Measurements from ENCODE around the gene GLIPR1L2. TPM values are rescaled to one million over a fixed set of nuclear protein-coding genes. Genes with fewer than 3 reads are reported as not detected.

GLIPR1L2 gene
- total RNA-seq, 2 experiments from 2014 or later, result 0.30 to 0.75 TPM

GRCh38 chr12:75481774-75482173 lies 90.9 kb downstream of the GLIPR1L2 start:
- Mint-ChIP-seq H3K36me3 (ENCODE audit: low read depth) (peaks cover 23% of the 10 kb centered on the region), H3K27ac (peak overlapping the region; percentile 97), H3K4me3 (peak overlapping the region; percentile 91), H3K9me3 (no peaks in the 10 kb centered on the region), H3K27me3 (no peaks in the 10 kb centered on the region), H3K4me1 (peaks cover 74% of the 10 kb centered on the region)
- CTCF ChIA-PET, result interaction anchor here (1.0 to 1.6 kb wide), 2 partner anchors 12 to 137 kb away, joined by 3 to 4 read pairs; no protein-coding TSS in a partner anchor
- DNase-seq, result no peak
- POLR2A ChIA-PET, result no interaction called here

Other genes with a start within 250 kb of the GLIPR1L2 start
- gene KCNC2, start 181.2 kb upstream of the GLIPR1L2 start, total RNA-seq, result not detected
- 1 to 10 TPM; 1.3 to 2.1 TPM for gene CAPS2, start 60.8 kb upstream of the GLIPR1L2 start, total RNA-seq
- not detected for gene GLIPR1L1, start 56.4 kb upstream of the GLIPR1L2 start, total RNA-seq
- gene GLIPR1, start 89.7 kb downstream of the GLIPR1L2 start, total RNA-seq, result 10 to 100 TPM; 35.2 to 43.6 TPM
- gene KRR1, start 120.5 kb downstream of the GLIPR1L2 start, total RNA-seq, result 10 to 100 TPM; 72.6 to 75.3 TPM